Bone marrow (tissue), 2 donors: ENCODE data around the gene CKB.

Experiments used
- DNase-seq, 2 donors: peaks; one replicate each; lab custom pipeline; 2025; lab: John Stamatoyannopoulos, UW

CKB gene

GRCh38 chr14:103549361-103550311, 27.0 kb upstream of the CKB start:
- DNase-seq = no peak

DNA sequence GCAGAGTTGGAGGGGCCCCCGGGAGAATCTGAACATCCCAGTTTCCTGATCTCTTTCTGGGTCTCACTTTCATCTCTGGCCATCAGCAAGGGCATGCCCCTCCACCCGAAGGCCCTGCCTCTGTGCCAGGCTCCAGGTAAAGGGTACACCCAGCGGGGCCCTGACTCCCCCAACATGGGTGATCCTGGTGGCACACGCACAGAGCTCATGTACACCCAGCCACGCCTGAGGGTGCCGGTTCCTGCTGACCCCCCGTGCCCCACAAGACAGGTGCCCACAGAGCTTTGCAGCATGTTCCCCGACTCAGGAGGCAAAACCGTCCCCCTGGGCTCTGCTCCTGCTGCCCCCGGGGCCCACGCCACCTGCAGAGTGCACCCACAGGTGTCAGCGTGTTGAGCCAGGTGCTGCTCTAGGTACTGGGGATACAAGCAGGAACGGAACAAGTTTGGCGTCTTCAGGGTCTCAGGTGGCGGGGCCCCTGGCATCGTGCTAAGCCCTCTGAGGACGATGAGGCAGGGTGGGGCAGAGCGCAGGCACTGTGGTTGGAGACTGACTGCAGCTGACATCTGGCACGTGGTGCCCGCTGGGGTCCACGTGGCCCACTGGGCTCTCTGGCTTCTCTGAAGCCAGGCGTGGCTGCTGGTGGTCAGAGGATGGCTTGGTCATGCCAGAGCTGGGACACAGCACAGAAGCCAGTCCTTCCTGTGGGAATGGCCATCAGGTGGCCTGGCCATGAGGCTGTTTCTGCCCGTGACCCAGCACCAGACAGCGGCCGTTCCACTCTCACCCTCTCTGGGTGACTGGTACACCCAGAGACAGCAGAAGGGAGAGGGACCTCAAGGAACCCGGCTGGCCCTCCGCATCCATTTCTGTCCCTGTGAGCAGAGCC, 26.1 kb upstream of the CKB start:
- no peak for DNase-seq

DNA sequence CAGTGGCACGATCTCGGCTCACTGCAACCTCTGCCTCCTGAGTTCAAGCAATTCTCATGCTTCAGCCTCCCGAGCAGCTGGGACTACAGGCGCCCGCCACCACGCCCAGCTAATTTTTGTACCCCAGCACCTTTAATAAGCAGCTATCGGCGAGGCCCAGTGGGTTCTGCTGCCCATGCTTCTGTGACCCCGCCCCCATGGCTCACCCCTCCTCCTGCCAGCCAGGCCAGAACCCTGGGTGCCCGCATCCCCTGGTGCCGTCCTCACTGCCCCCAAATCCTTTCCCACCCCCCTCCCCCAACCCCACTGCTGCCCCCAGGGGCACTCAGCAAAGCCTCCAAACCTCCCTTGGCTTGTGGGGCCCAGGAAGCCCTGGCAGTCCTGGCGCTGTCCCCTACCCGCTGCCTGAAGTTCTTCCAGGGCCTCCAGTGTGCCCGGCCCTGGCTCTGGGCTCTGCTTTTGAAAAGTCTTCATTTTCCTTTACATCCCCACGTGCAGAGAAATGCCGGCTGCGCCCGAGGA, 25.4 kb upstream of the CKB start:
- no peak for DNase-seq

DNA sequence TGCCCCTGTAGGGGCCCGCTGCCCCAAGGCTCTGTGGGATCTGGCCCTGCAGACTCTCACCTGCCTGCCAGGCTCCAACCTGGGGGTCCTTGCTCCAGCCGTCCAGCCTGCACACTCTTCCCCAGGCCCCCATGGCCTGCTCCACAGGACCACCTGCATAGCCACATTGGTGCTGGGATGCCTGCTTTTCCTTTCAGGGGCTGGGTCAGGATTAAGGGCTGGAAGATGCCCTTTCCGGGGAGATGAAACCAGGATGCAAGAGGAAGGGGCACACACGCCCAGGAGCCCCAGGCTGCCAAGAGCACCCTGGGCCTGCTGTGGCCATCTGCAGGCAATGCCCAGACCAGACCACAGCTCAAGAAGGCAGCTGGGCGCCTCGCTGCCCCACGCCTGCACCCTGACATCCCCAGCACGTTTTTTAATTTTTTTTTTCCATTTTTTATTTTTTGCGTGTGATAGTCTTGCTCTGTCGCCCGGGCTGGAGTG, 24.9 kb upstream of the CKB start:
- DNase-seq = no peak

DNA sequence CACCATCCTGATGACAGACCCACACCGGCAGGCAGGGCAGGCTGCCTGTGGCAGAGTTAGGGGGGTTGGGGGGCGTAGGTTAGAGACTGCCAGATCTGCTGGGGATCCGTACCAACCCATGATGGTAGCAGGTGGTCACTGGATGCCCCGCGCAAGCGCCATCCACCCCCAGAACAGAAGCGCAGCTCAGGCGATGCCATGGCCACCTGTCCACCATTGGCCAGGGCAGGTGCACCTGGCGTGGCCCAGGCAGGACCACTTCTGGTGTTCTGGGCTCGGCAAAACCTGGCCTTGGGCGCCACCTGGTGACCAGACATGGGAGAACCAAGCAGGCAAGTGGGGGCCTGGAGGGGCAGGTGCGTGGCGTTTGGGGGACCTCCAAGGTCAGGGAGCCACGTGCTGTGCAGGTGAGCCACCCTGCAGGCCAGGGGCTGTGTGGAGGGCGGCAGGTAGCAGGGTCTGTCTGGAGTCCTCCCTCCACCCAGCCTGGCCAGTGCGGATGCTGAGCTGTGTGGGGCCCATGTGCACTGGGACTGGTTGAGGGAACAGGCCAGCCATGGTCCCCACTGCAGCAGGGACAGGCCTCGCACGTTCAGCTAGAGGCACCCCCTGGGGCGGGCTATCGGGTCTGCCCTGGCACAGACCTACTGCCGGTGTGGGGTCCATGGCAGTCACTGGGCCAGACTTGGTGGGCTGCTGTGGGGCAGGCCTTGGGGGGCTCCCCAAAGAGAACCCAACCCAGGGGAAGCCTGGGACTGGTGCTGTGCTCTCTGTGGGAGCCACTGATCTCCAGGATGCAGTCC, 24.2 kb upstream of the CKB start:
- peak; percentile 8 to 37 for DNase-seq

DNA sequence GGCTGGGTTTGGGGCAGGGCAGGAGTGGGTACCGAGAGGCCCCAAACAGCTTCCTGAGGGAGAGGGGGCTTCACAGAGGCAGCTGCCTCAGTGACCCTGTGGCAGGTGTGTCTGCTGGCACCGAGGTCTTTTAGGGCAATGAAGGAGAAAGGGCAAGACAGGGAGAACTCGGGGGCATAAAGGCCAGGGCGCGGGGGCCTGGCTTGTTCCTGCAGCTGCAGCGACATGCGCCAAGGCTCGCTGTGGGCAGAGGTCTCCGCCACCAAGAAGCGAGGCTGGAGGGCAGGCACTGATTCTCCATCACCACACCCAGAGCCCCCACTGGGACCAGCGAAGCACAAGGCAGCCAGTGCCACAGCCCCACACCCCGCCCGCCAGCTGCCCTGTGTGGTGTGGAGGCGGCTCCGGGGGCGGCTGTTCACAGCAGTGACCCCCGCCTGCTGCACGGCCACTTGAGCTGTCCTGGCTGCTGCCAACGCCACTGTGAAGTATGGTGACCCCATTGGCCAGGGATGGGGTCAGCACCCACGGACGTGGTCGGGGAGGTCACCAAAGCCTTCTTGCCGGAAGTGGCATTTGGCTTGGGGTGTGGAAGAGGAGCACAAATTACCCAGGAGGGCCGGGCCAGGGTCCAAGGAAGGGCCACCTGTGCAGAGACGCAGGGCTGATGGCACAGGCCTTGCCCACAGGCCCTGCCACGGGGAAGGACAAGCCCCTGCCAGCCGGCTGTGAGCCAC, 23.5 kb upstream of the CKB start:
- DNase-seq = no peak

DNA sequence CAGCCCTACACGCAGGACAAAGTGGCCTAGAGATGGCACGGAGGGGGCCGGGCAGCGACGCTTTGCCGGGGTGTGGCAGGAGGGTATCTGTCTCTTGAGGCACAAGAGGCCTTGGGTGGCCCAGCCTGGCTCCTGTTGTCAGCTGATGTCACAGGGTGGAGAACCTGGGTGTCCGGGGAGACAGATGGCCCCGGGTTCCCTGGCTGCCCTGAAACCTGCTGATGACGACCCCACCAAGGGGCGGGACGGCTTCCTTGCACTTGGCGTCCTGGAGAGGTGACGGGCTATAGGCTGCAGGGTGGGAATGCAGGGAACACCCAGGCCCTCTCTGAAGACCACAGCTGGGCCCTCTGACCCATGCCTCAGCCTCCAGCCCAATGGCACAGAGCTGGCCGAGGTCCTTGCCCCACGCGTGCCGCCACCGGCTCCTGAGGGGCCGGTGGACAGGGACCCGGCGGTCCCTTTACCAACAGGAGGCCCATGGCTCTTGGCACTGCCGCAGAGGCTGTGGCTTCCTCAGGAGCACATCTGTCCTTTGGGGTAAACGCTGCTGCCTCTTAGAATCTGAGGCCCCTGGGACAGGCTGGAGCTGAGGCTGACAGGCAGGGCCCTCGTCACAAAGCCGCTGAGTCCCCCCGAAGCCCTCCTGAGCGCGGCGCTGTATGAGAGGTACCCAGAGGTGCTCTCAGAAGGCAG, 22.7 kb upstream of the CKB start:
- no peak for DNase-seq

DNA sequence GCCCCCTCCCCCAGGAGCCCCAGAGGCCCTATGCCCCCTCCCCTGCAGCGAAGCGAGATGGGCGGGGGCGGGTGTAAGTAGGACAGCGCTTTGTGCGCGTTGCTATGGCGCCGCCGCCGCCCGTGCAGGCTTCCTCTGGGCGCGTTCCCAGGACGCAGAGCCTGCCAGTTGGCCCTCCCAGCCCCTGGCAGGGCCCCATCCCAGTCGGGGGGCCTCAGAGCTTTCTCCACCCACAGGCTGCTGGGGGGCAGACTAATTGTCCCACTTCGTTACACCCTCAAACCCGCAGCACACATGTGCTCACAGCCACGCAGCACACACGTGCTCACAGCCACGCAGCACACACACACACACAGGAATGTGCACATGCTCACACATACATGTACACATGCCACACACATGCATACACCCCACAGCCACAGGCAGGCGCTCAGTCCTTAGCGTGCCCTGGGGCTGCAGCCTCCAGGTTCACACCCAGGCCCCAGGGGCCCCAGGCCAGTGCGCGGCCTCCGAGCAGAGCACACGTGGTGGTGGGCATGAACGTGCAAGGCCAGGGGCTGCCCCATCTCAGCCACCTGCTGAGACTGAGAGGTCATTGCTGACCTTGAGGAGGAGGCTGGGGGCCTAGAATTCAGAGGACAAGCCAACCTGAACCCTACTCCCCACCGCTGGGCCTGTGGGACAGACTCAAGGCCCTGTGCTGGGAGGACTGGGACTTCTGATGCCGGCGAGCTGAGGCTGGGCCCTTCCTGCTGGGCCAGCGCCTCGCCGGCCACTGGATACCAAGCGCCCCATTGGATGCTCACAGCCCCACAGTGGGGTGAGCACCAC, 22.0 kb upstream of the CKB start:
- no peak for DNase-seq

GRCh38 chr14:103543721-103544387, 21.2 kb upstream of the CKB start:
- no peak for DNase-seq

DNA sequence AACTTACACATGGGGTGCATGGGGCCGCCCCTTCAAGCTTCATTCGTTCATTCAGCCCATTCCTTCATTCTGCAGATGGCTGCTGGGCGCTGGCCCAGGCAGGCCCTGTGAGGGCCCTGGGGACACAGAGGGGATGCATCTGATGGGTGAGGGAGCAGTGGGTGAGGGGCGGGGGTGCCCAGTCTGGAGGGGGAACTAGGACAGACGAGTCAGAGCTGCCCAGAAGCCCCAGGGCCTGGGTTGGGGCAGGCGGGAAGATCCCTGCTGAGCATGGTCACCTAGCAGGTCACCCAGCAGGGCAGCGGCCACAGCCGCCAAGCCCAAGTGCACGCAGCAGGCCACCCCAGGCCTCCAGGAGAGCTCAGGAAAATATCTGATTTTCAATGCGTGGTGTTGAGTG, 20.5 kb upstream of the CKB start:
- DNase-seq = no peak

DNA sequence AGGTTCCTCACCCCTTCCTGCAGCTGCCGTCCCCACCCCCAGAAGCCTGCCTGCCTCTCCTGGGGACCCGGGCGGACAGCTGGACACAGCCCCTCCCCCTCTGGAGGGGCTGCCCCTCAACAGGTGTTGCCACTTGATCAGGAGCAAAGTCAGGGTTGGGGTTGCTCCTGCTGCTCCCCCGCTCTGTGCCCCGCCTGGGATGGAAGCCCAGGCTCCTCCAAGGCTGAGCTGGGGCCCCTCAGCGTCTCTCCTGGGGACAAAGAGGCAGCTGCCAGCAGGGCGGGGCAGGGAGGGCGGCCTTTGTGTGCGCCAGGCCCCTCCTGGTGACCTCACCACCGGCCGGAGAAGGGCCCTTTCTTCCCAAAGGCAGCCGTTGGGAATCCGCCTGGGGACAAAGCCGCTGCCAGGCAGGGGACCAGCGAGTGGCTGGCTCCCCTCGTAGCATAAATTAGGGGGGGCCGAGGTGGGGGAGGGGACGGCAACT, 20.0 kb upstream of the CKB start:
- DNase-seq = no peak

GRCh38 chr14:103541709-103542604, 19.3 kb upstream of the CKB start:
- DNase-seq = no peak

- no peak for DNase-seq
These were observed 18.4 kb upstream of the CKB start for GRCh38 chr14:103540821-103541708.

DNA sequence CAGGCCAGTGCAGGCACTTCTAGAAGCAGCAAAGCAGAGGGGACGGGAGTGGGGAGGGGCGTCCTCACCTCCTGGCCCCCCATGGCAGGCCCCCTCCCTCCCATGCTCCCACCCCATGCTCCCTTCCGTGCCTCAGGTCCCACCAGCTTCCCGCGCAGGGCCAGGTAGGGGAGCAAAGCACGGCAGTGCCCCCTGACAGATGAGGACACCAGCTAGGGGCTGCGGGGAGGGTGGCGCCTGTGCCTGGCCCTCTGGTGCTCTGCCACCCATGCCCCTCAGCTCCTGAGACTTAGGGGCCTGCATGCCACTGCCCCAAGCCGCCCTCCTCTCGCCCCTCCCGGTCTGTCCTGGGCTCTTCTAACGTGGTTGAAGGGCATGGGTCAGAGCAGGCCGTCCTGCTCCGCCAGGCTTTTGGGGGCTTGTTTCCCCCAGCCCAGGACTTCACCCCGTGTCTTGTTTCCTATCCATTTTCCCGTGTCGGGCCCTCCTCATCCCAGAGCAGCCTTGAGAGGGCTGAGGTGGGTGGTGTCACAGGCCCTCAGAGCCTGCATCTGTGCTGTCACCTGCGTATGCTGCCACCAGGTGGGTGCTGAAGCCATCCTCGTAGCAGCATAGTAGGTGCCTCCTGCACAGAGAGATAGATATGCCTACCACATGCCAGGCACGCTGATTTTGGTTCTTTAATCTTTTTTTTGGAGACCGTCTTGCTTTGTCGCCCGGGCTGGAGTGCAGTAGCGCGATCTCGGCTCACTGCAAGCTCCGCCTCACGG, 16.6 kb upstream of the CKB start:
- DNase-seq = no peak

GRCh38 chr14:103538291-103539055, 15.8 kb upstream of the CKB start:
- DNase-seq = no peak
